HG03439 (cell line): ENCODE data around the gene ACTN3.
"Not testable (repeated sequence)": the region's sequence is repeated elsewhere in the genome, so short reads cannot be mapped to it uniquely, and the experiment has no call there.

Experiments
- ATAC-seq: cut with Tn5 transposase; IDR thresholded peaks from one replicate; pipeline ENCODE4 v1.9.1; 2021; ENCODE audit warnings: mild to moderate bottlenecking, moderate library complexity; ENCODE audit not compliant: unreplicated experiment

Gene ACTN3

DNA sequence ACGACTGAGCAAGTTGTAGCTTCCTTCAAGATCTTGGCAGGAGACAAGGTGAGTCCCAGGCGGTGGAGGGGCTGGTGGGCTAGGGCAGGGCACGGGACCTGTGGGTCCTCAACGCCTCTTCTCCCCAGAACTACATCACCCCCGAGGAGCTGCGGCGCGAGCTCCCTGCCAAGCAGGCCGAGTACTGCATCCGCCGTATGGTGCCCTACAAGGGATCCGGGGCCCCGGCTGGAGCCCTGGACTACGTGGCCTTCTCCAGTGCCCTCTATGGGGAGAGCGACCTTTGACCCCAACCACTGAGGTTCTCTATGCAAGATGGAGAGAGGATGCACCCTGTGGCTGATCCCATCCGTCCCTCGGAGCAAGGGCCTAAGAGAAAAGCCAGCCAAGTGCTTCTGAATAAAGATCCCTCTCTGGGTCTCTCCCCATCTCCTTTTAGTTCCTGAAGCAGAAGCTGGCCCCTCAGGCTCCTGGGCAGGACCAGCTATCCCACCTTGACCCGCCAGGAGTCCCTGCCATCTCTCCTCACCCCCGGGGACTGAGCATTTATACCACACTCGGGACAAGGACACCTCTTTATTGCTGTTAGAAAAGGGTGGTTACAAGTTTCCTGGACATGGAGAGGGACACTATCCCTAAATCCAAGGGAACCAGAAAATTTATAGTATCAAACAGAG lies 16.3 kb downstream of the ACTN3 start:
- no peak for ATAC-seq

DNA sequence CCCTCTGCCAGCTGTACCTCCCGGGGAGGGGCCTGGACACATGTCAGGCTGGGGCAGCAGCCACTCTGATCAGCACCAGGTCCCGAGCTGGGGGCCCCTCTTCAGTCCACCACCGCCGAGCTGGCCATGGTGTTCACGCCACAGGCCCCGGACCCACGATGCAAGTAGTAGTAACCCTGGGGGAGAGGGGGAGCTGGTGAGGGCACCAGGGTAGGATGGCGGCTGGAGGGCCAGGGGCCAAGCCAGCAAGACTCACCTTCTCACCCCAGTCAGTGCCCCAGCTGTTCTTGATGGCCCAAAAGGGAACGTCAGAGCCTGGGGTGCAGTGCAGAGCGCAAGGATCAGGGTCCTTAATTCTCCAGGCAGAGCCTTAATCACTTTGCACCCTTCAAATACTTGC lies 17.1 kb downstream of the ACTN3 start:
- ATAC-seq, result no peak

- no peak for ATAC-seq
These were observed 17.8 kb downstream of the ACTN3 start for GRCh38 chr11:66564538-66564937.

DNA sequence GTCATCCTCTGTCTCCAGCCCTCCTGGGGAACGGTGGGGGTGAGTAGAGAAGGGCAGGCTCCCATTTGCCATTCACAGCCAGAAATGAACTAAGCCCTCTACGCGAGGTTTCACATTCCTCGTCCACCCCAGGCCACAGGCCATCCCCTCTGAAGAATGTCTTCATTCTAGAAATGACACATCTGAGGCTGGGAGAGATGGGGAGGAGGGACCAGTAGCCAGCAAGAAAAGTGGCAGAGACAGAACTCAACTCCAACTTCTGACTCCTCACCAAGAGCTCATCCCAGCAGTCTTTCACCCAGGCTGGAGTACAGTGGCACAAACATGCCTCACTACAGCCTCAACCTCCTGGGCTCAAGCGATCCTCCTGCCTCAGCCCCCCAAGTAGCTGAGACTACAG lies 18.3 kb downstream of the ACTN3 start:
- no peak for ATAC-seq

- ATAC-seq, result no peak
These were observed 19.5 kb downstream of the ACTN3 start for GRCh38 chr11:66566221-66566620.

GRCh38 chr11:66567787-66568123 lies 21.1 kb downstream of the ACTN3 start:
- ATAC-seq, result no peak

GRCh38 chr11:66568124-66568916 lies 21.6 kb downstream of the ACTN3 start, which contains the start of gene CTSF:
Gene CTSF (minus strand): TSS chr11:66568606. CDS start chr11:66568486, 120 bp downstream.
- ATAC-seq, result peak; percentile 70

- no peak for ATAC-seq
These were observed 22.4 kb downstream of the ACTN3 start for GRCh38 chr11:66569076-66569475.

DNA sequence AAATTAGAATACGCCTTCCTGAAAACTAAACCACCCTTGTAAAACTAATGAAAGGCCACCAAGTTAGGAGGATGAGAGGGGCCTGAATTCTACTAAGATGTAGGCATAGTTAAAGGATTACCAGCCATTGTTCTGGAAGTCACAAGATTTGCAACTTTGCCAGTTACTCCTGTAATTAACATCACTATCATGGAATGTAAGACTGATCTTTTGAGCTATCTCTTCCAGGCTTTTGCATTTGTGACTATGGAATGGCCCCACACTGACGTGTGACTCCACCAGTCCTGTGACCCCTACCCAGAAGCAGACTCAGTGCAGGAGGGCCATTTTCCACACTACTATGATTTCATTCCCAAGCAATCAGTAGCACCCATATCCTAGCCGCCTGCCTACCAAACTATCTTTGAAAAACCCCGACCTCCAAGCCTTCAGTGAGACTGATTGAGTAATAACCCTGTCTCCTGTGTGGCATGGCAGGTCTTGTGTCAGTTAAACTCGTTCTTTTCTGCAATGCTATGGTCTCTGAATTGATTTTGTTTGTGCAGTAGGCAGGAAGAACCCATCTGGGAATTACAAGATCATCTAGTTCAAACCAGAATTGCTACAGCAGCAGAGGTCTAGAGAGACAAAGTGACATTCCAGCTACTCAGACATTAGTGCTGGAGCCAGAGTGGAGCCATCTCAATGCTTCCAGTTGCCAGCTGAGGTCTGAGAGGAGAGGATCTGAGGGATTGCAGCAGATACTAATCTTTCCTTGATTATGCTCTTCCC lies 23.6 kb downstream of the ACTN3 start:
- ATAC-seq, result no peak

GRCh38 chr11:66570850-66571180 lies 24.1 kb downstream of the ACTN3 start:
- ATAC-seq, result no peak

- no peak for ATAC-seq
These were observed 32.4 kb downstream of the ACTN3 start for GRCh38 chr11:66579017-66579606.

GRCh38 chr11:66580803-66581202 lies 34.1 kb downstream of the ACTN3 start:
- no peak for ATAC-seq

DNA sequence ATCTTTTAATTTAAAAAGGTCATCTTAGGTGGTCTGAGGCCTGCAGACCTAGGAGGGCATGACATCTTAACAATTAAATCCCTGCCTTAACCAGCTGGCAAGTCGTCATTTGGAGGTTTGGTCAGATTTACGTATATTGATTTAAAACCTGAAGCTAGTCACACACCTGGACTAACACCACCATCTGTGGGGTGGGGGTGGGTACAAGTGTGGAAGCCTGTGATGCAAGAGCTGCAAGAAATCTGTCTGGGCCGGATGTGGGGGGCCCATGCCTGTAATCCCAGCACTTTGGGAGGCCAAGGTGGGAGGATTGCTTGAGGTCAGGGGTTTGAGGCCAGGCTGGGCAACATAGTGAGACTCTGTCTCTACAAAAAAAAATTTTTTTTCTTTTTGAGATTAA lies 34.6 kb downstream of the ACTN3 start:
- no peak for ATAC-seq

DNA sequence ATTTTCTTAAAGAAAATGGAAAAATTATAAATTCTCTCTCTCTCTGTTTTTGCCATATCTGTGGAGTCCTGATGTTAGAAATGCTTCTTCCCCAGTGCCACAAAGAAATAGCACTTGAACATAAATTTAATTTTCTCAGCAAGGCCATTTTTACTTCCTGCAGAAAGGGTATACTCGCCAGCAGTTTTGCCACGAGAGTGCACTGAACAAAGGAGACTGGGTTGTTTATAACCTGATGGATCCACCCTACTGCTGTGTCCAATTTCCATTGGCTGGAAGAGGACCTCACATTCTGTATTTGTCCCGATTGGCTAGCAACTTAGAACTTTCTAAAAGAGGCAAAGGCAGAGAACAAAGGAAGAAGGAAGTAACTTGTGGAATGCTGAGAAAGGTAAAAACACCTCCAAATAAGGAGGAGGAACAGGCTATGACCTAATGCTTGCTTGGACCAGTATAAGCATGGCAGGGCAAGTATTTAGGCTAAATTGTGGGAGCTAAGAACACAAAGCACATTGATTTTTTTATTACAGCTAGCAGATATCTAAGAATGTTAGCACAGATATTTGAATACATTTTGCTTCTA lies 36.0 kb downstream of the ACTN3 start:
- not testable (repeated sequence) for ATAC-seq

DNA sequence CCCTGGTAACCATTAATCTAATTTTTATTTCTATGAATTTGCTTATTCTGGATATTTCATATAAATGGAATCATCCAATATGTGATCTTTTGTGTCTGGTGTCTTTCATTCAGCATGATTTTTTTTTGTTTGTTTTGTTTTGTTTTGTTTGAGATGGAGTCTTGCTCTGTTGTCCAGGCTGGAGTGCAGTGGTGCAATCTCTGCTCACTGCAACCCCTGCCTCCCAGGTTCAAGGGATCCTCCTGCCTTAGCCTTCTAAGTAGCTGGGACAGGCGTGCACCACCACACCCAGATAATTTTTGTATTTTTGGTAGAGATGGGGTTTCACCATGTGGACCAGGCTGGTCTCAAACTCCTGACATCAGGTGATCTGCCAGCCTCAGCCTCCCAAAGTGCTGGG lies 38.7 kb downstream of the ACTN3 start:
- not testable (repeated sequence) for ATAC-seq

DNA sequence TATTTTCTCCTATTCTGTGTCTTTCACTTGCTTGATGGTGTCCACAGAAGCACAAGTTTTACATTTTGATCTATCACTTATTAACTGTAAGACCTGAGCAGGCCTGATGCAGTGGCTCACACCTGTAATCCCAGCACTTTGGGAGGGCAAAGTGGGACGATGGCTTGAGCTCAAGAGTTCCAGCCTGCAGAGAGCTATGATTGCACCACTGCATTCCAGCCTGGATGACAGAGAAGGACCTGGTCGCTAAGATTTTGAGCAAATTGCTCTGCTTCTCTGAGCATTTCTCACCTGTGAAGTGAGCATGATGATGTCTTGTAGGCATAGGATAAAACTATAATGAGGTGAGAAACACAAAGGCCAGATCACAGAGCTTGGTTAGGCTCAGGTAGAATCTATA lies 39.4 kb downstream of the ACTN3 start:
- no peak for ATAC-seq

DNA sequence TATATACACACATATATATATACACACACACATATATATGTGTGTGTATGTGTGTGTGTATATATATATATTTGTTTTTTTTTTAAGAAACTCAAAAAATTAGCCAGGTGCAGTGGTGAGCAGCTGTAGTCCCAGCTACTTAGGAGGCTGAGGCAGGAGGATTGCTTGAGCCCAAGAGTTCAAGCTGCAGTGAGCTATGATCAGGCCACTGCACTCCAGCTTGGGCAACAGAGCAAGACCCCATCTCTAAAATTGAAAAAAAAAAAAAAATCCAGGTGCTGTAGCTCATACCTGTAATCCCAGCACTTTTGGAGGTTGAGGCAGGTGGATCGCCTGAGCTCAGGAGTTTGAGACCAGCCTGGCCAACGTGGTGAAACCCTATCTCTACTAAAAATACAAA lies 42.6 kb downstream of the ACTN3 start:
- ATAC-seq, result not testable (repeated sequence)

- ATAC-seq, result no peak
These were observed 43.4 kb downstream of the ACTN3 start for GRCh38 chr11:66589996-66590675.

DNA sequence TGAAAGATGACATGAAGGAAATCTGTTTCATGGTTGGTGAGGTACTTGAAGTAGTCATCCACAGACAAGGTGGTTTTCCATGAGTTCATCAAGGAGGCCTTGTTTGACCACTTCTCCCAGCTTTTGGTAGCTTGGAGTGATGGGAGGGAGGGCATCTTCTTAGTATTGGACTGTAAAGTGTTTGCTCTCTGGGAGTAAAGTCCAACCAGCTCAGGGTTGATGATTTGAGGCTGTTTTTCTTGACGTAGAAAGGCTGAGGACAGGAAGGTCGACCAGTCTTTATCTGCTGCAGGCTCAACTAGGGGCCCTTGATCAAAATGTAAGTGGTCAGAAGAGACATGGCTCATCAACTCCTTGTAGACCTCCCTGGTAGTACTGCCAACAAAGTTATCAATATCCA lies 44.5 kb downstream of the ACTN3 start:
- ATAC-seq, result no peak

DNA sequence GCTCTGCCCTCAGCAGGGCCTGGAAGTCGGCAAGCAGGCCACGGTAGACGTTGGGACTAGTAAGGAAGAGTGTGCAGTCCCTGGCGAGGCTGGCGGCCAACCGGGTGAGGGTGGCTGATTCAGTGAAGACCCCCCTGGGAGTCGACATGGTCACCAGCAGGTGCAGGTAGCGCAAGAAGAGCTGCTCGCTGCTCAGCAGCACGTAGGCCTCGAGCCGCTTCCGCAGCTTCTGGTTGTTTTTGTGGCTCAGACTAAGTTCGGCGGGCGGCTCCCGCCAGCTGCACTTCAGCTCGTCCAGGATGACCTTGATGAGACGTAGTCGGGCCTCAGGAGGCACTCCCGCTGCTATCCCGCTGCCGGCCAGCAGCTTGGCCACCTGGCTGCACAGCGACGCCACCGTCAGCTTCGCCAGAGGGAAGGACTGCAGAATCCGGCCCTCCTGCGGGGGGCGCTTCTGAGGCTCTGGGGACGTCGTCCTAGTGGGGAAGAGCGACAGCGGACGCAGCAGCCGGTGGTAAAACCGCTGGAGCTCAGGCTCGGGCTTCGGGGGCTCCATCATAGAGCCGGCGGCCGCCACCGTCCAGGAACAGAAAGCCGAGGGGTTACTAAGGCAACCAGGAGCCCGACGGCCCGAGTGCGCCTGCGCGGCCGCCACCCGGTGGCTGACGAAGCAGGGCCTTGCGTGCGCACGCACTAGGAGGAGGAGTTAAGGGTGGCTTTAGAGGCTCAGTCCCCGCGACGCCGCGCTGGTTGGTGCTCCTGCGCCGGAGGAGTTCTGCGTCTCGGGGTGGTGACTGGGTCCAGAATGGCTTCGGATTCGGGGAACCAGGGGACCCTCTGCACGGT lies 46.0 kb downstream of the ACTN3 start, which contains the start of the genes CCDC87 and CCS:
Gene CCDC87 (minus strand): TSS at position 607 of the 846 bp plus-strand sequence. CDS start 48 bp downstream, at position 559.
Gene CCS (plus strand): TSS at position 729 of the 846 bp plus-strand sequence. CDS start 77 bp downstream, at position 806.
- ATAC-seq, result peak; percentile 94
